Ishikawa (cell line): ENCODE measurements around the gene SNAPC2.

Source experiments
- RAD21 ChIP-seq: IDR thresholded peaks from 2 replicates; pipeline ENCODE4 v1.6.1; 2012; ENCODE audit warnings: low read depth
- TAF1 ChIP-seq: IDR thresholded peaks from 2 replicates; pipeline ENCODE4 v1.6.1; 2012; ENCODE audit warnings: low read depth, mild to moderate bottlenecking
- TF ChIP-seq, protein P1 (sequence below): IDR thresholded peaks from 2 replicates; pipeline ENCODE4 v1.6.1; 2012

DNA sequence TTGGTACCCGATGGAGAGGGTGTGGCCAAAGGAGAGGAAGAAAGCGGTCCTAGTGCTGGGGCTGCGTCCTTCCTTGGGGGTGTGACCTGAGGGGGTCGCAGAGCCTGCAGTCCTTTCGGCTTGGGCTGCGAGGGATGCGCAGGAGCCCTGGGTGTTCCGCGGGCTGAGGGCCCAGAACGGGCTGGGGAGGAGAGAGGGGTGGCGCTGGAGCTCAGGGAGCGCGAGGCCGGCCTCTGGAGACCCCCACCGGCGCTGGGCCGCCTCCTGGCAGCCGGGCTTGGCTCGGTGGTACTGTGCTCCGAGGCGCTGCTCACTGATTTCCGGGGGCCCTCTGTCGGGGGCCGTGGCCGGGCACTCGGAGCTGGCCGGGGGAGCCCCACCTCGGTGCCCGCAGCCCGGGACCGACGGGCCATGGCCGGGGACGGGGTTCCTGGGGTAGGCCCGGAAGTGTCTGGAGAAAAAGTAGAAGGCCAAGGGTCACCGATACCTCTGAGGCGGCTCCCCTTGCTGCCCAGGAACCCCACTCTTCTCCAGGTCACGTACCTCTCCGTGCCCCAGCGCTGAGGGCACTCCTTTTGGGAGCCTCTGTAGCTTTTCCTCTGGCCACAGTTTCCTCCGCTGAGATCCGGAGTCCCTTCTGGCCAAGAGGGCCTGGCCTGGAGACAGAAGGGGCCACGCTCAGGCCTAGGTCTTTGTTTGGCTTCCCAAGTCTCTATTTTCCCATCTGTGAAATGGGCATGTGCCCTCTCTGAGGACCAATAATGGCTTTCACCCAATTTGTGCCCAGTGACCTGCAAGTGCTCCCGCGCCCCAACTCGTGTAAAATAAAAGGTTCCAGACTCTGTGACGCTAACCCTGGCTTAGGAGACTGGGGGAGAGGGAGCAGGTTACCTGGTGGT is 47.6 kb upstream of the SNAPC2 start:
- TF ChIP-seq, protein P1, sequence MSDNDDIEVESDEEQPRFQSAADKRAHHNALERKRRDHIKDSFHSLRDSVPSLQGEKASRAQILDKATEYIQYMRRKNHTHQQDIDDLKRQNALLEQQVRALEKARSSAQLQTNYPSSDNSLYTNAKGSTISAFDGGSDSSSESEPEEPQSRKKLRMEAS: no peak
- TF ChIP-seq TAF1: no peak
- no peak for TF ChIP-seq RAD21
